Tibial nerve (tissue), 4 donors: ENCODE measurements around the gene ARFGEF3. TPM values are rescaled to one million over a fixed set of nuclear protein-coding genes. Genes with fewer than 3 reads are reported as not detected.

ENCODE experiments used
- DNase-seq, 2 donors: peaks; one replicate each; pipeline ENCODE4 v3.0.0-alpha.2; 2019; ENCODE audit warnings: low spot score in 2 of 2
- H3K27ac ChIP-seq, 4 donors: fragments of 200-600 bp; sonication (generic) in 3 of 4; one replicate each; pipeline ENCODE4 v1.5.1; 2017 to 2019; ENCODE audit warnings: mild to moderate bottlenecking in 1 of 4
- H3K27me3 ChIP-seq, 2 donors: fragments of 200-600 bp; sonication (generic) in 1 of 2; one replicate each; pipeline versions ENCODE4 v1.5.1 to v1.6.0; 2017 to 2019
- H3K36me3 ChIP-seq, 3 donors: fragments of 200-600 bp; sonication (generic); one replicate each; pipeline ENCODE4 v1.5.1; 2018 to 2019
- H3K4me1 ChIP-seq, 4 donors: fragments of 200-600 bp; sonication (generic) in 3 of 4; one replicate each; pipeline ENCODE4 v1.5.1; 2017 to 2019
- H3K4me3 ChIP-seq, 4 donors: fragments of 200-600 bp; sonication (generic) in 3 of 4; one replicate each; pipeline ENCODE4 v1.5.1; 2017 to 2019; ENCODE audit warnings: mild to moderate bottlenecking in 1 of 4, moderate library complexity in 1 of 4
- H3K9me3 ChIP-seq, 4 donors: fragments of 200-600 bp; sonication (generic) in 3 of 4; one replicate each; pipeline ENCODE4 v1.5.1; 2017 to 2019
- EP300 ChIP-seq, 2 donors: sonication (generic); formaldehyde crosslinking; IDR thresholded peaks; one replicate each; pipeline ENCODE4 v1.6.1; 2017; ENCODE audit warnings: antibody characterized with exemption in 2 of 2, mild to moderate bottlenecking in 1 of 2
- POLR2A ChIP-seq, 2 donors: fragments of 450-650 bp; IDR thresholded peaks; one replicate each; pipeline ENCODE4 v1.6.1; 2017; ENCODE audit warnings: antibody characterized with exemption in 2 of 2, mild to moderate bottlenecking in 2 of 2, moderate library complexity in 2 of 2
- WGBS, 2 donors: methylation state at CpG; one replicate each; pipeline ENCODE4 v1.1.5; 2018; 5-methylcytosine and 5-hydroxymethylcytosine counted together
- total RNA-seq, 4 donors: library from RNA; depleted of rRNA; stranded (reverse); fragments of >200 nt; gene quantifications; one replicate each; pipeline ENCODE4 v1.1.0, GENCODE V29; 2016
- TF ChIP-seq, protein P1 (sequence below), 5 experiments: fragments of 200-600 bp in 3 of 5; fragments of 450-650 bp in 2 of 5; sonication (generic) in 3 of 5; IDR thresholded peaks; one replicate each; pipeline ENCODE4 v1.5.1; 2016 to 2019; ENCODE audit warnings: antibody characterized with exemption in 5 of 5, mild to moderate bottlenecking in 3 of 5, moderate library complexity in 2 of 5

The ARFGEF3 gene
- total RNA-seq, 4 donors from 2014 or later, result 3.9 to 6.9 (median 5.4) TPM

GRCh38 chr6:138378463-138378862 lies 216.7 kb downstream of the ARFGEF3 start:
- Histone ChIP-seq H3K4me1 (no peaks in the 10 kb centered on the region), H3K9me3 (no peaks in the 10 kb centered on the region), H3K27me3 (no peaks in the 10 kb centered on the region), H3K36me3 (no peaks in the 10 kb centered on the region), H3K27ac (no peak overlapping the region), H3K4me3 (no peak overlapping the region)
- DNase-seq, result no peak
- TF ChIP-seq POLR2A (IDR thresholded peaks at IDR 0.05) (no peak), EP300 (IDR thresholded peaks at IDR 0.05) (no peak)
- TF ChIP-seq, protein P1, sequence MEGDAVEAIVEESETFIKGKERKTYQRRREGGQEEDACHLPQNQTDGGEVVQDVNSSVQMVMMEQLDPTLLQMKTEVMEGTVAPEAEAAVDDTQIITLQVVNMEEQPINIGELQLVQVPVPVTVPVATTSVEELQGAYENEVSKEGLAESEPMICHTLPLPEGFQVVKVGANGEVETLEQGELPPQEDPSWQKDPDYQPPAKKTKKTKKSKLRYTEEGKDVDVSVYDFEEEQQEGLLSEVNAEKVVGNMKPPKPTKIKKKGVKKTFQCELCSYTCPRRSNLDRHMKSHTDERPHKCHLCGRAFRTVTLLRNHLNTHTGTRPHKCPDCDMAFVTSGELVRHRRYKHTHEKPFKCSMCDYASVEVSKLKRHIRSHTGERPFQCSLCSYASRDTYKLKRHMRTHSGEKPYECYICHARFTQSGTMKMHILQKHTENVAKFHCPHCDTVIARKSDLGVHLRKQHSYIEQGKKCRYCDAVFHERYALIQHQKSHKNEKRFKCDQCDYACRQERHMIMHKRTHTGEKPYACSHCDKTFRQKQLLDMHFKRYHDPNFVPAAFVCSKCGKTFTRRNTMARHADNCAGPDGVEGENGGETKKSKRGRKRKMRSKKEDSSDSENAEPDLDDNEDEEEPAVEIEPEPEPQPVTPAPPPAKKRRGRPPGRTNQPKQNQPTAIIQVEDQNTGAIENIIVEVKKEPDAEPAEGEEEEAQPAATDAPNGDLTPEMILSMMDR (IDR thresholded peaks at IDR 0.05), result no peak
- WGBS, 2 donors, result 51 to 63% methylated on average over 4 of the region's 4 CpGs

GRCh38 chr6:138382498-138383265 lies 220.9 kb downstream of the ARFGEF3 start:
- no peaks in the 10 kb centered on the region for H3K36me3 ChIP-seq
- H3K4me3 ChIP-seq, result no peak overlapping the region
- DNase-seq, result no peak
- TF ChIP-seq, protein P1 (IDR thresholded peaks at IDR 0.05), result no peak
- TF ChIP-seq POLR2A (IDR thresholded peaks at IDR 0.05) (no peak), EP300 (IDR thresholded peaks at IDR 0.05) (no peak)
- 80 to 89% methylated on average over 8 of the region's 8 CpGs for WGBS, 2 donors
- H3K9me3 ChIP-seq, result no peaks in the 10 kb centered on the region
- H3K27me3 ChIP-seq, result no peaks in the 10 kb centered on the region
- no peak overlapping the region for H3K27ac ChIP-seq
- no peaks in the 10 kb centered on the region for H3K4me1 ChIP-seq

- no peak for DNase-seq
- H3K9me3 ChIP-seq, result no peaks in the 10 kb centered on the region
- H3K27me3 ChIP-seq, result no peaks in the 10 kb centered on the region
- H3K27ac ChIP-seq, result no peak overlapping the region
- WGBS, 2 donors, result 69 to 70% methylated on average over 3 of the region's 3 CpGs
- no peaks in the 10 kb centered on the region for H3K4me1 ChIP-seq
- TF ChIP-seq POLR2A (IDR thresholded peaks at IDR 0.05) (no peak), EP300 (IDR thresholded peaks at IDR 0.05) (no peak)
- TF ChIP-seq, protein P1 (IDR thresholded peaks at IDR 0.05), result no peak
- no peaks in the 10 kb centered on the region for H3K36me3 ChIP-seq
- H3K4me3 ChIP-seq, result no peak overlapping the region
These were observed 222.0 kb downstream of the ARFGEF3 start for GRCh38 chr6:138383776-138384175.

DNA sequence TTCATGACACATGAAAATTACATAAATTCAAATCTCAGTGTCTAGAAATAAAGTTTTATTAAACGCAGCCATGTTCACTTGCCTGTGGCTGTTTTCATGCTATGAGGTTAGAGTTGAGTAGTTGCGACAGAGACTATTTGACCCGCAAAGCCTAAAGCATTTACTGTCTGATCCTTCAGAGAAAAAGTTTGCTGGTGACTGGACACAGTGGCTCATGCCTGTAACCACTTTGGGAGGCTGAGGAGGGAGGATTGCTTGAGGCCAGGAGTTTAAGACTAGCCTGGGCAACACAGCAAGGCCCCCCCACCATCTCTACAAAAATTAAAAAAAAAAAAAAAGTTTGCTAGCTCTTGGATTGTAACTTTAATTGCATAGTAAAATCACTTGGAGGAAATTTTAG lies 225.2 kb downstream of the ARFGEF3 start:
- H3K27me3 ChIP-seq, result no peaks in the 10 kb centered on the region
- H3K36me3 ChIP-seq, result no peaks in the 10 kb centered on the region
- no peak overlapping the region for H3K27ac ChIP-seq
- DNase-seq, result no peak
- H3K4me3 ChIP-seq, result no peak overlapping the region
- H3K4me1 ChIP-seq, result no peaks in the 10 kb centered on the region
- H3K9me3 ChIP-seq, result no peaks in the 10 kb centered on the region
- WGBS, 2 donors, result 93 to 96% methylated on average over 3 of the region's 3 CpGs
- TF ChIP-seq EP300 (IDR thresholded peaks at IDR 0.05) (no peak), POLR2A (IDR thresholded peaks at IDR 0.05) (no peak)
- TF ChIP-seq, protein P1 (IDR thresholded peaks at IDR 0.05), result no peak

- Histone ChIP-seq H3K27me3 (no peaks in the 10 kb centered on the region), H3K36me3 (no peaks in the 10 kb centered on the region), H3K27ac (no peak overlapping the region), H3K9me3 (no peaks in the 10 kb centered on the region), H3K4me3 (no peak overlapping the region), H3K4me1 (no peaks in the 10 kb centered on the region)
- TF ChIP-seq POLR2A (IDR thresholded peaks at IDR 0.05), result no peak
- no peak for TF ChIP-seq EP300 (IDR thresholded peaks at IDR 0.05)
- DNase-seq, result no peak
- 71 to 74% methylated on average over 8 of the region's 8 CpGs for WGBS, 2 donors
These were observed 226.0 kb downstream of the ARFGEF3 start for GRCh38 chr6:138387577-138388368.
